Lung (tissue), 12 donors: ENCODE measurements around the gene MTA2. TPM values are rescaled to one million over a fixed set of nuclear protein-coding genes. Genes with fewer than 3 reads are reported as not detected.

ENCODE experiments used
- ATAC-seq: fragments of 200-7000 bp; cut with Tn5 transposase; one replicate; pipeline ENCODE4 v1.9.1; 2020; ENCODE audit warnings: moderate number of reproducible peaks; ENCODE audit not compliant: insufficient read depth, low FRiP score
- DNase-seq, 3 donors: peaks; one replicate each; pipeline ENCODE4 v3.0.0-alpha.2; 2013 to 2017
- H3K27ac ChIP-seq, 2 donors: one replicate each; pipeline ENCODE4 v1.5.1; 2013; ENCODE audit warnings: mild to moderate bottlenecking in 2 of 2, moderate library complexity in 2 of 2, control low read depth in 1 of 2, inconsistent platforms in 1 of 2, low read depth in 1 of 2, low read length in 1 of 2
- H3K27me3 ChIP-seq, 3 donors: one replicate each; pipeline ENCODE4 v1.5.1; 2013; ENCODE audit warnings: low read length in 2 of 3; ENCODE audit not compliant: control insufficient read depth in 3 of 3, insufficient read depth in 3 of 3
- H3K36me3 ChIP-seq, 4 donors: one replicate each; pipeline ENCODE4 v1.5.1; 2013; ENCODE audit warnings: low read length in 4 of 4, mild to moderate bottlenecking in 1 of 4, moderate library complexity in 1 of 4; ENCODE audit not compliant: control insufficient read depth in 4 of 4, insufficient read depth in 4 of 4
- H3K4me1 ChIP-seq, 5 donors: one replicate each; pipeline ENCODE4 v1.5.1; 2013; ENCODE audit warnings: low read length in 5 of 5, mild to moderate bottlenecking in 2 of 5, moderate library complexity in 1 of 5; ENCODE audit not compliant: control insufficient read depth in 5 of 5, insufficient read depth in 5 of 5
- H3K4me3 ChIP-seq: one replicate; pipeline ENCODE4 v1.5.1; 2013; ENCODE audit warnings: mild to moderate bottlenecking, control low read depth, moderate library complexity
- H3K9ac ChIP-seq, 2 donors: one replicate each; pipeline ENCODE4 v1.5.1; 2013; ENCODE audit warnings: low read length in 2 of 2, control low read depth in 1 of 2; ENCODE audit not compliant: insufficient read depth in 1 of 2
- H3K9me3 ChIP-seq, 4 donors: one replicate each; pipeline ENCODE4 v1.5.1; 2013; ENCODE audit warnings: low read length in 3 of 4, mild to moderate bottlenecking in 1 of 4, moderate library complexity in 1 of 4; ENCODE audit not compliant: control insufficient read depth in 4 of 4, insufficient read depth in 3 of 4
- CTCF ChIP-seq: IDR thresholded peaks from 2 replicates; pipeline ENCODE4 v1.5.1; 2012; ENCODE audit warnings: mild to moderate bottlenecking; ENCODE audit errors: control extremely low read depth, extremely low read depth
- WGBS, 2 donors: extraction: QIAGEN DNeasy Blood & Tissue Kit; methylation state at CpG; one replicate each; pipeline ENCODE4 v1.1.7; 2013; 5-methylcytosine and 5-hydroxymethylcytosine counted together
- polyA plus RNA-seq, 2 donors: library from polyadenylated mRNA; stranded (reverse); fragments of 200-250 nt; gene quantifications; one replicate each; pipeline ENCODE4 v1.2.1, GENCODE V29; 2013
- total RNA-seq, 2 donors: library from RNA; depleted of rRNA in 1 of 2; stranded (reverse); fragments of >200 nt in 1 of 2; gene quantifications; one replicate each; pipeline ENCODE4 v1.2.1, GENCODE V29; 2014 to 2021
- donor health status: control.
- donor health status: control.
- donor health status: Bipolar disorder and iron deficiency.
- donor health status: healthy.
- donor health status: DM: yes; HTN: yes; CAD: no.

Gene MTA2
- total and polyA plus RNA-seq, 4 donors = 53.7 to 74.4 (median 59.6) TPM

GRCh38 chr11:62556875-62557631 is 44.6 kb downstream of the MTA2 start:
- no peak for ATAC-seq
- no peak overlapping the region for H3K4me3 ChIP-seq
- no peaks in the 10 kb centered on the region for H3K27me3 ChIP-seq
- WGBS, 2 donors = 24 to 37% methylated on average over 3 of the region's 3 CpGs
- peaks cover 19 to 53% (median 30%) of the 10 kb centered on the region in 5 donors for H3K4me1 ChIP-seq
- H3K36me3 ChIP-seq = peaks cover 10 to 26% (median 12%) of the 10 kb centered on the region in 4 donors
- no peak for DNase-seq
- H3K27ac ChIP-seq = peak overlapping the region; percentile 62 to 99
- no peaks in the 10 kb centered on the region for H3K9me3 ChIP-seq
- TF ChIP-seq CTCF = no peak
- H3K9ac ChIP-seq = peak overlapping the region in 1 of 2 donors; percentile 36

- DNase-seq (peak; percentile 84 to 89 (median 86)), ATAC-seq (peak; percentile 63)
- TF ChIP-seq CTCF = no peak
- Histone ChIP-seq H3K9ac (peak overlapping the region in 1 of 2 donors; percentile 36), H3K27me3 (no peaks in the 10 kb centered on the region), H3K36me3 (peaks cover 10 to 23% (median 12%) of the 10 kb centered on the region in 4 donors), H3K9me3 (no peaks in the 10 kb centered on the region), H3K4me3 (no peak overlapping the region), H3K27ac (peak overlapping the region; percentile 62 to 99), H3K4me1 (peaks cover 26 to 59% (median 36%) of the 10 kb centered on the region in 5 donors)
- 4% methylated on average over 14 of the region's 14 CpGs for WGBS, 2 donors
Observed at GRCh38 chr11:62556108-62556874, 45.4 kb downstream of the MTA2 start.

- no peaks in the 10 kb centered on the region for H3K9me3 ChIP-seq
- H3K9ac ChIP-seq = peak overlapping the region in 1 of 2 donors; percentile 40
- H3K4me3 ChIP-seq = no peak overlapping the region
- DNase-seq = peak; percentile 58 to 88 (median 80)
- TF ChIP-seq CTCF = no peak
- H3K27ac ChIP-seq = peak overlapping the region; percentile 62 to 99
- peaks cover 10 to 23% (median 12%) of the 10 kb centered on the region in 4 donors for H3K36me3 ChIP-seq
- H3K4me1 ChIP-seq = peaks cover 26 to 59% (median 36%) of the 10 kb centered on the region in 5 donors
- ATAC-seq = no peak
- 3 to 11% methylated on average over 4 of the region's 4 CpGs for WGBS, 2 donors
- no peaks in the 10 kb centered on the region for H3K27me3 ChIP-seq
Observed at GRCh38 chr11:62555464-62556107, 46.1 kb downstream of the MTA2 start.
